Measurements from ENCODE around the gene HIPK2.

DNA sequence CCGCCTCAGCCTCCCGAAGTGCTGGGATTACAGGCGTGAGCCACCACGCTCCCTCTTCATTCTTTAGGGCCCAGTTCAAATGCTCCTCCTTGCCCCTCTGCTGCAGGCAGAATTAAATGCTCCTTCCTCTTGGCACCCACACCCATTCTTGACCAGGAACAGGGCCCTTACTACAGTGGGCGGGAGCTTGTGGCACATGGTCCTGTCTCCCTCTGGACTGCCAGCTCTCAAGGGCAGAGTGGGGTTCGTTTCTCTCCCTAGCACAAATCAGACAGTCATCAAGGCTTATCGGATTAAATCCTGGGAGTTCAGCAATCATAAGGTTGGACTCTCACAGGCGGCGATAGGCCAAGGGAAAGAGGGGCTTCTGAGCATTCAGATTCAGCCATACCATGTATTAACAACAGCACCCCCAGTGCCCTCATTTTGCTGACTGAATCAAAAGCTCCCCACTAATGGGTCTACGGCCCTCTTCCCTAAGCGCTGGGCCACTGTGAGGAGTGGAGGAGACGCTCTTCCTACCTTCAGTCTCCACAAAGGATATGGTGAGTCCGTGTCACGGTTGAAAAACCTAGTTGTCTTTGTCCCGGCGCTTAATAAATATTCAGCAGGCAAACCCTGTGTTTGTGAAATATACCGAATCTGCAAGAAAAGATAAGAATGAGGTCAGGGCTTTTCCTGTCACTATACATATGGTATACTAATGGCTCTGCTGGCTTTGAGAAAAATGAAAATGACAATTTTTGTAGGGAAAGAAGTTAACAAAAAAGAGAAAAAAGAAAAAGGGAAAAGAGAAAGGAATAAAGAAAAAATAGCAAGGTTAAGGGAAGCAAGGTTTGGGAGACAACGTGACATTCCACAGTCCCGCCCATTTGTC, 146.9 kb downstream of the HIPK2 start:
- no peak for TF ChIP-seq ESRRA (IDR thresholded peaks at IDR 0.05; ENCODE audit: low read length)
- no peak for TF ChIP-seq SIN3A (IDR thresholded peaks at IDR 0.05; ENCODE audit: low read depth, low read length)
- TF ChIP-seq POLR2AphosphoS5 (IDR thresholded peaks at IDR 0.05; ENCODE audit: low read length) = no peak
- TF ChIP-seq ETV6 (conservative IDR thresholded peaks at IDR 0.05 in 1 of 2, IDR thresholded peaks at IDR 0.05 in 1 of 2; ENCODE audit: borderline replicate concordance in 1 of 2, low read depth in 1 of 2) = no peak
- no peak for TF ChIP-seq HCFC1 (IDR thresholded peaks at IDR 0.05; ENCODE audit: low read length)
- TF ChIP-seq NFIC (IDR thresholded peaks at IDR 0.05; ENCODE audit: low read depth, low read length) = no peak
- TF ChIP-seq RBBP5 (conservative IDR thresholded peaks at IDR 0.05) = no peak
- no peak for TF ChIP-seq CTCF (IDR thresholded peaks at IDR 0.05 in 2 of 3, conservative IDR thresholded peaks at IDR 0.05 in 1 of 3; ENCODE audit: control insufficient read depth in 2 of 3, extremely low read depth in 1 of 3, insufficient read depth in 1 of 3, low read depth in 3 of 3, low read length in 3 of 3)
- TF ChIP-seq KLF5 (IDR thresholded peaks at IDR 0.05; ENCODE audit: partially characterized antibody) = no peak

Measured in GM12878 (cell line).